Measurements from ENCODE around the gene IFNA7.
"Not testable (repeated sequence)": the region's sequence is repeated elsewhere in the genome, so short reads cannot be mapped to it uniquely, and the experiment has no call there.

DNA sequence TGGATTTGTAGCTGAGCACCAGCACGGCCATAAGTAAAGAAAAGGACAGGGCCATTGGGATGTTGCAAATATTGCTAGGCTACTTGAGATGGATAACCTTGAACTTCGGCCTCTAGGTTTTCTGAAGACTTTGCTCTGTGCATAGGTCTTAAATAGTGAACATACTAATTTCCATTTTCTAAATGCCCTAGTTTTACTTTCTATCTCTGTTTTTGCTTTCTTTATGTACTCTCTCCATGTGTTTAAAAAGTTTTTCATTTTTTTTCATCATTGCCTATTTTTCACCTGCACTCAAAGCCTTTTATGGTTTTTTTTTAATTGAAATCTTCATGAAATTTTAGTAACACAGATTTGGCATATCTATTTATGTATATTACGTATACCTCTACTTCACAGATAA lies 5.0 kb upstream of the IFNA7 start, which contains the start of gene IFNA10:
- TF ChIP-seq, protein P1, sequence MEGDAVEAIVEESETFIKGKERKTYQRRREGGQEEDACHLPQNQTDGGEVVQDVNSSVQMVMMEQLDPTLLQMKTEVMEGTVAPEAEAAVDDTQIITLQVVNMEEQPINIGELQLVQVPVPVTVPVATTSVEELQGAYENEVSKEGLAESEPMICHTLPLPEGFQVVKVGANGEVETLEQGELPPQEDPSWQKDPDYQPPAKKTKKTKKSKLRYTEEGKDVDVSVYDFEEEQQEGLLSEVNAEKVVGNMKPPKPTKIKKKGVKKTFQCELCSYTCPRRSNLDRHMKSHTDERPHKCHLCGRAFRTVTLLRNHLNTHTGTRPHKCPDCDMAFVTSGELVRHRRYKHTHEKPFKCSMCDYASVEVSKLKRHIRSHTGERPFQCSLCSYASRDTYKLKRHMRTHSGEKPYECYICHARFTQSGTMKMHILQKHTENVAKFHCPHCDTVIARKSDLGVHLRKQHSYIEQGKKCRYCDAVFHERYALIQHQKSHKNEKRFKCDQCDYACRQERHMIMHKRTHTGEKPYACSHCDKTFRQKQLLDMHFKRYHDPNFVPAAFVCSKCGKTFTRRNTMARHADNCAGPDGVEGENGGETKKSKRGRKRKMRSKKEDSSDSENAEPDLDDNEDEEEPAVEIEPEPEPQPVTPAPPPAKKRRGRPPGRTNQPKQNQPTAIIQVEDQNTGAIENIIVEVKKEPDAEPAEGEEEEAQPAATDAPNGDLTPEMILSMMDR (conservative IDR thresholded peaks at IDR 0.05) = not testable (repeated sequence)
- TF ChIP-seq ZFX (IDR thresholded peaks at IDR 0.05) = not testable (repeated sequence)
